Spleen (tissue), 7 donors: Measurements from ENCODE around the gene IL34.

ENCODE experiments used
- CTCF ChIP-seq, 11 experiments: fragments of 200-600 bp in 7 of 11; fragments of 450-650 bp in 4 of 11; sonication (generic) in 4 of 11; IDR thresholded peaks in 8 of 11; conservative IDR thresholded peaks in 3 of 11; 1 replicate in 7 of 11; 2 replicates in 4 of 11; pipeline versions ENCODE4 v1.4.0 to v1.8.0; 2016 to 2021; ENCODE audit warnings: antibody characterized with exemption in 11 of 11, inconsistent platforms in 4 of 11, mild to moderate bottlenecking in 1 of 11
- POLR2AphosphoS5 ChIP-seq, 3 donors: sonication (generic); formaldehyde crosslinking; IDR thresholded peaks; one replicate each; pipeline ENCODE4 v1.5.1; 2017; ENCODE audit warnings: antibody characterized with exemption in 3 of 3
- donor health status: DM: no; HTN: no; CAD: no; lungs with moderate emphysema.
- donor health status: DM: no; HTN: no; CAD: no.
- donor health status: DM: no; HTN: no; CAD: no.

GRCh38 chr16:70614208-70614951 lies 32.0 kb upstream of the IL34 start:
- TF ChIP-seq POLR2AphosphoS5 (IDR thresholded peaks at IDR 0.05) (no peak), CTCF (IDR thresholded peaks at IDR 0.05 in 8 of 11, conservative IDR thresholded peaks at IDR 0.05 in 3 of 11) (no peak)
